Measurements from ENCODE around the gene ZSCAN12.

The ZSCAN12 gene

GRCh38 chr6:28400122-28400451, 540 bp upstream of the ZSCAN12 start:
- CTCF ChIA-PET: no interaction called here
- POLR2A ChIA-PET: no interaction called here
- DNase-seq (ENCODE audit: extremely low spot score): no peak
- TF ChIP-seq CTCF (IDR thresholded peaks at IDR 0.05; ENCODE audit: control extremely low read depth, extremely low read depth, low read depth, missing control alignments): no peak

GRCh38 chr6:28395918-28396317, 3.6 kb downstream of the ZSCAN12 start:
- ChIA-PET POLR2A (no interaction called here), CTCF (interaction anchor here (0.9 to 1.5 kb wide), 4 partner anchors 10 to 40 kb away, joined by 3 to 6 read pairs (median 4); no protein-coding TSS in a partner anchor)
- no peak for DNase-seq (ENCODE audit: extremely low spot score)
- TF ChIP-seq CTCF (IDR thresholded peaks at IDR 0.05; ENCODE audit: control extremely low read depth, extremely low read depth, low read depth, missing control alignments): no peak

- ChIA-PET POLR2A (no interaction called here), CTCF (interaction anchor here (2.0 to 3.1 kb wide), 2 partner anchors 10 to 39 kb away, joined by 7 to 11 read pairs; no protein-coding TSS in a partner anchor)
- DNase-seq (ENCODE audit: extremely low spot score): no peak
- peak; percentile 1 for TF ChIP-seq CTCF (IDR thresholded peaks at IDR 0.05; ENCODE audit: control extremely low read depth, extremely low read depth, low read depth, missing control alignments)
Observed at GRCh38 chr6:28393912-28394662, 5.5 kb downstream of the ZSCAN12 start.

- DNase-seq (ENCODE audit: extremely low spot score): no peak
- CTCF ChIA-PET: no interaction called here
- POLR2A ChIA-PET: no interaction called here
- no peak for TF ChIP-seq CTCF (IDR thresholded peaks at IDR 0.05; ENCODE audit: control extremely low read depth, extremely low read depth, low read depth, missing control alignments)
Observed at GRCh38 chr6:28390688-28391087, 8.9 kb downstream of the ZSCAN12 start.

- ChIA-PET CTCF (interaction anchor here (1.0 to 4.7 kb wide), 10 partner anchors 10 to 1266 kb away, joined by 3 to 55 read pairs (median 5); partner anchors contain the start of gene ZSCAN12), POLR2A (interaction anchor here (1.2 to 1.5 kb wide), 3 partner anchors 29 to 574 kb away, joined by 4 to 5 read pairs (median 4); a partner anchor contains a TSS)
- no peak for DNase-seq (ENCODE audit: extremely low spot score)
- TF ChIP-seq CTCF (IDR thresholded peaks at IDR 0.05; ENCODE audit: control extremely low read depth, extremely low read depth, low read depth, missing control alignments): no peak
Observed at GRCh38 chr6:28384143-28384533, 15.4 kb downstream of the ZSCAN12 start.

GRCh38 chr6:28383235-28384142, 16.1 kb downstream of the ZSCAN12 start:
- ChIA-PET CTCF (interaction anchor here (0.7 to 4.7 kb wide), 17 partner anchors 11 to 1267 kb away, joined by 3 to 55 read pairs (median 4); partner anchors contain the start of genes ZSCAN12 and ZSCAN31), POLR2A (interaction anchor here (1.0 to 1.5 kb wide), 5 partner anchors 16 to 573 kb away, joined by 3 to 5 read pairs (median 4); partner anchors contain the start of genes ZSCAN12 and ZSCAN31)
- DNase-seq (ENCODE audit: extremely low spot score): peak; percentile 84
- TF ChIP-seq CTCF (IDR thresholded peaks at IDR 0.05; ENCODE audit: control extremely low read depth, extremely low read depth, low read depth, missing control alignments): peak; percentile 46
